ENCODE results near the gene GPSM3. TPM values are rescaled to one million over a fixed set of nuclear protein-coding genes. Genes with fewer than 3 reads are reported as not detected.

GPSM3 gene
- total RNA-seq, 1 donor from 2014 or later, result 20.8 TPM

- no peak for DNase-seq (ENCODE audit: low read depth)
- Histone ChIP-seq H3K4me3 (ENCODE audit: low read depth, low read length) (no peak overlapping the region), H3K36me3 (ENCODE audit: control insufficient read depth, insufficient read depth, low read length) (no peaks in the 10 kb centered on the region), H3K27me3 (ENCODE audit: control insufficient read depth, insufficient read depth, low read length) (no peaks in the 10 kb centered on the region)
- no peak for TF ChIP-seq CTCF (IDR thresholded peaks at IDR 0.05; ENCODE audit: insufficient read depth, low read length, poor library complexity, severe bottlenecking)
Measured at GRCh38 chr6:32210191-32210601, 17.8 kb upstream of the GPSM3 start.

GRCh38 chr6:32208996-32209395 is 16.6 kb upstream of the GPSM3 start:
- TF ChIP-seq CTCF (IDR thresholded peaks at IDR 0.05; ENCODE audit: insufficient read depth, low read length, poor library complexity, severe bottlenecking), result no peak

GRCh38 chr6:32204268-32204715 is 11.8 kb upstream of the GPSM3 start:
- Histone ChIP-seq H3K4me3 (ENCODE audit: low read depth, low read length) (no peak overlapping the region), H3K36me3 (ENCODE audit: control insufficient read depth, insufficient read depth, low read length) (no peaks in the 10 kb centered on the region), H3K27me3 (ENCODE audit: control insufficient read depth, insufficient read depth, low read length) (peaks cover 6% of the 10 kb centered on the region)
- DNase-seq (ENCODE audit: low read depth), result no peak
- no peak for TF ChIP-seq CTCF (IDR thresholded peaks at IDR 0.05; ENCODE audit: insufficient read depth, low read length, poor library complexity, severe bottlenecking)

More at GRCh38 chr6:32208996-32209395, 16.6 kb upstream of the GPSM3 start:
- no peak for DNase-seq (ENCODE audit: low read depth)
- H3K4me3 ChIP-seq (ENCODE audit: low read depth, low read length), result no peak overlapping the region
- no peaks in the 10 kb centered on the region for H3K36me3 ChIP-seq (ENCODE audit: control insufficient read depth, insufficient read depth, low read length)
- H3K27me3 ChIP-seq (ENCODE audit: control insufficient read depth, insufficient read depth, low read length), result peaks cover 1% of the 10 kb centered on the region

GRCh38 chr6:32203426-32204267 is 11.2 kb upstream of the GPSM3 start:
- H3K27me3 ChIP-seq (ENCODE audit: control insufficient read depth, insufficient read depth, low read length), result peaks cover 6% of the 10 kb centered on the region
- no peak for DNase-seq (ENCODE audit: low read depth)
- no peak overlapping the region for H3K4me3 ChIP-seq (ENCODE audit: low read depth, low read length)
- no peak for TF ChIP-seq CTCF (IDR thresholded peaks at IDR 0.05; ENCODE audit: insufficient read depth, low read length, poor library complexity, severe bottlenecking)
- no peaks in the 10 kb centered on the region for H3K36me3 ChIP-seq (ENCODE audit: control insufficient read depth, insufficient read depth, low read length)

GRCh38 chr6:32202186-32202585 is 9.7 kb upstream of the GPSM3 start:
- no peak for TF ChIP-seq CTCF (IDR thresholded peaks at IDR 0.05; ENCODE audit: insufficient read depth, low read length, poor library complexity, severe bottlenecking)
- Histone ChIP-seq H3K27me3 (ENCODE audit: control insufficient read depth, insufficient read depth, low read length) (peaks cover 6% of the 10 kb centered on the region), H3K36me3 (ENCODE audit: control insufficient read depth, insufficient read depth, low read length) (no peaks in the 10 kb centered on the region), H3K4me3 (ENCODE audit: low read depth, low read length) (no peak overlapping the region)
- DNase-seq (ENCODE audit: low read depth), result no peak

All from kidney epithelial cell (primary cell).